ENCODE measurements around the gene RUFY1.
"Not testable (repeated sequence)": the region's sequence is repeated elsewhere in the genome, so short reads cannot be mapped to it uniquely, and the experiment has no call there.

- TF ChIP-seq, protein P1, sequence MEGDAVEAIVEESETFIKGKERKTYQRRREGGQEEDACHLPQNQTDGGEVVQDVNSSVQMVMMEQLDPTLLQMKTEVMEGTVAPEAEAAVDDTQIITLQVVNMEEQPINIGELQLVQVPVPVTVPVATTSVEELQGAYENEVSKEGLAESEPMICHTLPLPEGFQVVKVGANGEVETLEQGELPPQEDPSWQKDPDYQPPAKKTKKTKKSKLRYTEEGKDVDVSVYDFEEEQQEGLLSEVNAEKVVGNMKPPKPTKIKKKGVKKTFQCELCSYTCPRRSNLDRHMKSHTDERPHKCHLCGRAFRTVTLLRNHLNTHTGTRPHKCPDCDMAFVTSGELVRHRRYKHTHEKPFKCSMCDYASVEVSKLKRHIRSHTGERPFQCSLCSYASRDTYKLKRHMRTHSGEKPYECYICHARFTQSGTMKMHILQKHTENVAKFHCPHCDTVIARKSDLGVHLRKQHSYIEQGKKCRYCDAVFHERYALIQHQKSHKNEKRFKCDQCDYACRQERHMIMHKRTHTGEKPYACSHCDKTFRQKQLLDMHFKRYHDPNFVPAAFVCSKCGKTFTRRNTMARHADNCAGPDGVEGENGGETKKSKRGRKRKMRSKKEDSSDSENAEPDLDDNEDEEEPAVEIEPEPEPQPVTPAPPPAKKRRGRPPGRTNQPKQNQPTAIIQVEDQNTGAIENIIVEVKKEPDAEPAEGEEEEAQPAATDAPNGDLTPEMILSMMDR (IDR thresholded peaks at IDR 0.05), result not testable (repeated sequence)
- TF ChIP-seq EP300 (IDR thresholded peaks at IDR 0.05; ENCODE audit: low read depth), result not testable (repeated sequence)
Observed at GRCh38 chr5:179522107-179522506, 28.2 kb upstream of the RUFY1 start.

Data from transverse colon (tissue), 3 donors.